GM21528 (cell line): ENCODE measurements around the gene LZTS3.
A peak's percentile ranks its signal among the peaks of the same experiment; 100 is the strongest.
"Not testable (repeated sequence)": the region's sequence is repeated elsewhere in the genome, so short reads cannot be mapped to it uniquely, and the experiment has no call there.

Experiments used
- ATAC-seq: cut with Tn5 transposase; IDR thresholded peaks from one replicate; pipeline ENCODE4 v1.9.1; 2021; ENCODE audit warnings: mild to moderate bottlenecking, moderate library complexity; ENCODE audit not compliant: unreplicated experiment, low FRiP score

Gene LZTS3

DNA sequence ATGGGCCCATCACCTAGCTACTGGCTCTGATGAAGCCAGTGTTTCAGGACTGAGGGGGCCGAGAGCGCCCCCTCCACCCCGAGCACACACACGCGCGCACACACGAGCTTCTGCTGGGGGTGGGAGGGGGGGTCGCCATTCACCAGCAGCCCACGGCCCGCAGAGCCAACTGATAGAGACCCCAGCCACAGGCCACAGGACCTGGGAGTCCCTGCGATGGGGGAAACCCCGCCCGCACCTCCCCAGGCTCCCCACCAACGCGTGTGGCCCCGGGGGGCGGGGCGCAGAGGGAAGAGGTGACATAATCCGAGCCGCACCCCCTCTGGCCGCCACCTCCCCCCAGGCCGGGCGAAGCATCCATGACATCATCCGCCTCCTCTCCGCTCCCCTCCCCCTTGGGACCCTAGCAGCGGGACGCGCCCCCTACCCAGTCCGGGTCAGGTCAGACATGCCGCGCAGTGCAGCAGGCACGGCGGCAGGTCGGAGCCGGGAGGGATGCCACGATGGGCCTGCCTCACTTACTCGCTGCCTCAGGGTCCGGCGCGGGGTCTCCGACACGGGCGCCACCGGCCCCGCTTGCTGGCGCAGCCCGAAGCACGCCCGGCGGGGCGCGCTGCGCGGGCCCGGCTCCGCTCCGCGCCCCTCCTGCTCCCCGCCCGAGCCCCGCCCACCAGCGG, at the start of gene LZTS3:
Gene LZTS3, minus strand, starts transcription at position 617 of the 677 bp plus-strand sequence. CDS start 6,386 bp downstream, outside the sequence.
- ATAC-seq = peak; percentile 52

- ATAC-seq = no peak
Observed at GRCh38 chr20:3221398-3222226, 48.3 kb upstream of the LZTS3 start.

DNA sequence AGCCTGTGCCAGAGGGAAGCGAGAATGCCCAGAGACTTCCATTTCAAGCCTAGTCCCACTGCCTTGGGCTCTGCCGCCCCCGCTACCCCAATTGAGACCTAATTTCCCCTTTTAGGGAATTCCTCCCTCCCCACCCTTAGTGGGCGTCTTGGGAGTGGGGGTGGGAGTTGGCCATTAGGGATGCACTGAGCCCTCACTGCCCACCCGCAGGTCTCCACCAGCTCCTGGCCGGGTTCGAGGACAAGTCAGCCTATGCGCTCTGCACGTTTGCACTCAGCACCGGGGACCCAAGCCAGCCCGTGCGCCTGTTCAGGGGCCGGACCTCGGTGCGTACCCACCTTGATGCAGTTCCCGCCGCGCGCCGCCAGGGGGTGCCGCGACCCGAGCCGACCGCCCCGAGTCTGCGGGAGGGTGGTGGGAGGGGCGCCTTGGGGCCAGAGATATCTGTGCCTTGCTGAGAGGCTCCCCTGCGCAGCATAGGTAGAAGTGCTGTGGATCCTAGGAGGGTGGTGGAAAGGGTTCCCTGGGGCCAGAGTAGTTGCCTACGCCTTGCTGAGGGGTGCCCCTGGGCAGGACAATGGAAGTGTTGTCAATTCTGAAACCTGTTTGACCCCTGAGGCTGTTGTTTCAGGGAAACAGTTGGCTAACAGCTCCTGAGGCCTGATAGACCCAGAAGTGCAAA, 45.1 kb upstream of the LZTS3 start:
- ATAC-seq = no peak

GRCh38 chr20:3215359-3215917, 42.1 kb upstream of the LZTS3 start:
- not testable (repeated sequence) for ATAC-seq

GRCh38 chr20:3213226-3213625, 39.9 kb upstream of the LZTS3 start:
- no peak for ATAC-seq

GRCh38 chr20:3210346-3210745, 37.0 kb upstream of the LZTS3 start:
- ATAC-seq = no peak

- no peak for ATAC-seq
Observed at GRCh38 chr20:3209946-3210317, 36.6 kb upstream of the LZTS3 start.

DNA sequence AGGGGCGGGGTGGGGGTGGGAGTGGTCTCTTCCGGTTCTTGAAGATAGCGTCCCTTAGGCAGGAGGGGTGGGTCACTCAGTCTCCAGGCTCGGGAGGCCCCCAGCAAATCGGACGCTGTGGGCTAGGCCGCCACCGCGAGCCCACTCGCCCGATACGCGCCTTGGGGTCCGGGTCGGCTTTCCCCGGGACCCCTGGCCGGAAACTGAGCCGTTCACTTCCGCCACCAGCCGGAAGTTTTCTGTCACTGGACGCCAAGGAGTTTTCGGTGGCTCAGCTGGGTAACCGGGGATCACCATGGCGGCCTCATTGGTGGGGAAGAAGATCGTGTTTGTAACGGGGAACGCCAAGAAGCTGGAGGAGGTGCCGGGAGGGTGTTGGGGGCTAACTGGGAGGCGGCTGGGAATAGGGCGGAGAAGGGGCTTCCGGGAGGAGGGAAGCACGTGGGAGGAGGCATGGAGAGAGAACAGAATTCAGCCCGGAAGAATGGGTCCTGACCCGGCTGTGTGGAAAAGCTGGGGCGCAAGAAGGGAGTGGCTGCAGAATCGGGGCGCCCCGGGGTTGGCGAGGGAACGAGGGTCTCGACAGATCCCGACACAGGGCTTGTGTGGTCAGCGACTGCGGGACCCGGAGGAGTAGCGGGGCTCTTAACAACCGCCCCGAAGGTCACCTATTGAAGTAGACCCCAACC, 36.1 kb upstream of the LZTS3 start, which contains the start of gene ITPA:
Gene ITPA, plus strand, starts transcription at position 242 of the 689 bp plus-strand sequence. Its CDS starts 54 bp downstream, at position 296.
- ATAC-seq = no peak

DNA sequence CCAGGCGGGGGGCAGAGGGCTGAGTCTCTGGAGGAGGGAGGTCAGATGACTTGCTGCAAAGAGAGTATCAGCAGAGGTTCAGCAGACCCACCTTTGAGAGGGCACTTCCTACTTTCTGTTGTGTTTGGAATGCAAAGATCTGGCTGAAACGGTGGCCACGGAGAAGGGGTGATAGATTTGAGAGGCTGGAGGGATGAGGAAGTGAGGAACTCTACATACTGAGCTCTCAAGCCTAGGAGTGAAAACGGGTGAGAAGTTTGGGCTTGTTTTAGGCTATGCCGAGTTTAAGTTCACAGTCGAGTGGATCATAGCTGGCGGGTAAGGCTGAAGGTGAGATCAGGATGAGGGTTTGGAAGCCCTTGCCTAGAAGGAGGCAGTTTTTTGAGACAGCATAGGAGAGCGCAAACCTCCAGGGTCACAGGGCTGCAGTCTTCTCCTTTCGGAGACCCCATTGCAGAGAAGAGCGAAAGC, 35.5 kb upstream of the LZTS3 start:
- no peak for ATAC-seq

GRCh38 chr20:3204124-3204794, 30.9 kb upstream of the LZTS3 start, which contains the start of gene DDRGK1:
Gene DDRGK1, minus strand, starts transcription at chr20:3204682. Its CDS starts 55 bp downstream, at chr20:3204627.
- ATAC-seq = peak; percentile 85

GRCh38 chr20:3203315-3204123, 30.2 kb upstream of the LZTS3 start:
- peak; percentile 15 for ATAC-seq

DNA sequence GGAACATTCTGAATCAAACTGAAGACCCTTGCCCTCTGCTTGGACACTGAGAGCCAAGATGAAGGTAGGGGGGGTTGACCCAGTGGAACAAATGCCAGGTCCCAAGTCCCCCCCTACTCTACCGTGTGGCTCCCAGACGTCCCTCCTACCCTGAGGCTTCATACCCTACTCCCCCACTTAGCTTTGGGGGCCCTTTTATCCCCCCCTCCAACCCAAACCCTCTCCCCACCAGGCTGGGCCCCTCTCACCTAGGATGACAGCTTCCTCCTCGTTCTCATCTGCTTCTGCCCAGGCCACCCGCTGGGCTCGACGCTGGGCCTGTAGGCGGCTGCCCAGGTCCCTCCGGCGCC, 29.6 kb upstream of the LZTS3 start:
- ATAC-seq = no peak

GRCh38 chr20:3199976-3200755, 26.8 kb upstream of the LZTS3 start:
- ATAC-seq = no peak

DNA sequence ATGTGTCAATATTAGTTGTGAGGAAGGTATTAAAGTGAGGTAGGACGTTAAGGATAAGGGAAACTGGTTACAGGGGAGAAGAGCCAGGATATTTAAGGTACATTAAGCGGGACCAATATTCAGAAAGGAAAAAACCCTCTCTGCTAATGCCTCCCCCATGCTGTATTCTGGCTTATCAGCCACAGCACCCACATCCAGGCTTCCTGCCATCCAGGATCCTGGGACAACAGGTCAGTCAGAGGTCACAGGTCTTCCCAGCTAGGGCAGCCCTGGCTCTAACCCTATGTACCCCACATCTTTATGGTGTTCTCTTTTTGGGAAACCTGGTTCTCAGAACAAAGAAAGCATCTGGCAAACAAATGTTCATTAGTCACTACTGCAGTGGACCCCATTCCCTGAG, 25.9 kb upstream of the LZTS3 start:
- no peak for ATAC-seq

GRCh38 chr20:3195590-3196237, 22.4 kb upstream of the LZTS3 start:
- ATAC-seq = no peak

DNA sequence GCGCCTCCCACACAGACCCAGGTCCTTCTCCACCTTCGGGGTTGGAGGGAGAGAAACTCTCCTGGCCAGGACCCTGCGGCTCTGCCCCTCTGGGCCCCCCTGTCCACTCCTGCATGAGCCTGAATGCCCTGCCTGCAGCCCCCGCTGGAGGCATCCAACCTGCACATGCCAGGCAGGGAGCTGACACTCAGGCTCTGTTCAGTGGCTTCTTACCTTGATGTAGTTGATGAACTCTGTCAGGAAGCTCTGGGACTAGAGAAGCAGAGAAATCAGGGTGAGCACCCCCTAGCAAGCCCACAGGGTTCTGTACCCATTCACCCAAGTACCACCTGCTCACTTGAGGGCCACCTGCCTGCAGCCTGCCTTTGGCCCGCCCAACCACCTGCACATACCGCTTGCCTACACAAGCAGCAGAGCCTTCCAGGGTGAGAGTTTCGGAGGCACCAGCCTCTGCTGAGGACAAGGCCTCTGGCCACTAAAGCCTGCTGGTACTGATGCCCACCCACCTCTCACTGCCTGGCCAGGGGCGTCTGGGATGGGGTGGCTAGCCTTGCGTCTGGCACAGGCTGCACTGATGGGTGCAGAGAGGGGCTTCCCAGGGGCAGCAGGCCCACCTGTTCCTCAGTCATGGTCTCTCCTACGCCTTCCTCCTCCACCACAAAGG, 21.4 kb upstream of the LZTS3 start:
- ATAC-seq = no peak
